ENCODE data around the gene PRICKLE2. TPM values are rescaled to one million over a fixed set of nuclear protein-coding genes. Genes with fewer than 3 reads are reported as not detected.

Gene PRICKLE2
- total and polyA plus RNA-seq, 10 donors: 0.27 to 11.4 (median 5.4) TPM

DNA sequence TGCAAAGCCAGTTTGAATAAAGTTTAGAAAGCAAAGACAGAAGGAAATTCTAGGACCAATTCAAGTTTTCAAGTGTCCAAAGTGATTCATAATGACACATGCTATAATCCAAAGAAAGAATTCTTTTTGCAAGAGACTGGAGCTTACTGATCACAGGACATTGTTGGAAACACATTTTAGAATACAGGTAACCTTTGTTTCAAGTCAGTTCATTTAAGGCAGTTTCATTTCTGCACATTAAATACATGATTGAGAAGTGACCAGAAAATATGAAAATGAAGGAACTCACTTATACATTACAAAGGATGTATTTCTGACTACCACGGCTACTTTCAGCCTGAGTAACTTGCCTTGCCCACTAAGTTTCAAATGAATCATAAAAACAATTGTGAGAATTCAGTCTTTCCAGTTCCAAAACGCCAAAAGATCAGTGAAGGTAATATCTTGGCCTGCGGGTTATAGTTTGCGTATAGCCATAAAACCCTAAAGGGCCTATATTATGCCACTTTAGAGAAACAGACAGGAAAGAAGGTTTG lies 48.7 kb downstream of the PRICKLE2 start:
- DNase-seq: no peak
- no peaks in the 10 kb centered on the region for H3K36me3 ChIP-seq
- H3K27me3 ChIP-seq (replicated peaks in 1 of 7): no peaks in the 10 kb centered on the region
- no peak overlapping the region for H3K27ac ChIP-seq
- no peaks in the 10 kb centered on the region for H3K4me1 ChIP-seq
- H3K4me3 ChIP-seq: no peak overlapping the region
- WGBS, 5 donors: 79 to 86% (median 83%) methylated on average over 4 of the region's 4 CpGs
- H3K9me3 ChIP-seq: no peaks in the 10 kb centered on the region
- intact Hi-C loops (cut with DNase I; ENCODE audit: low total_unique reads): no loop called here
- TF ChIP-seq CTCF (IDR thresholded peaks at IDR 0.05 in 8 of 11, conservative IDR thresholded peaks at IDR 0.05 in 3 of 11) (no peak), POLR2A (IDR thresholded peaks at IDR 0.05) (no peak), POLR2AphosphoS5 (IDR thresholded peaks at IDR 0.05) (no peak)

DNA sequence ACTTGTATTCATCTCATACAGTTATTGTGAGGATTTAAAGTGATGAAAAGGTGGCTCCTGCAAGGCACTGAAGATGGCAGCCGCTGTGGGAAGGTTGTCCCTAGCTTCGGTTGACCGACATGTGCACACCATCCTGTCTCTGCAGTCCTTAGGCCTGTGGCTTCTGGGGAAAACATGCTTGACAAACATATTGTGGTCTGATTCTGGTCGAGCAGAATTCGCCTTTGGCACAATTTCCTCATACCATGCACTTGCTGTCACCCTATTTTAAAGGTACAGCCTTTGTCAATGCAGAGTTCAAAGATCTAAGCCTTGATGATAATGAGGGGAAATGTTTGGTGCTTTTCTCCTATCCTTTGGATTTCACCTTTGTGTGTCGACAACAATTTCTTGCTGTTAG lies 50.9 kb downstream of the PRICKLE2 start:
- H3K27ac ChIP-seq: no peak overlapping the region
- no peaks in the 10 kb centered on the region for H3K27me3 ChIP-seq (replicated peaks in 1 of 7)
- 79 to 94% (median 85%) methylated on average over 6 of the region's 6 CpGs for WGBS, 5 donors
- TF ChIP-seq CTCF (IDR thresholded peaks at IDR 0.05 in 8 of 11, conservative IDR thresholded peaks at IDR 0.05 in 3 of 11): no peak
- no peak for TF ChIP-seq POLR2AphosphoS5 (IDR thresholded peaks at IDR 0.05)
- no peak for TF ChIP-seq POLR2A (IDR thresholded peaks at IDR 0.05)
- H3K4me1 ChIP-seq: no peaks in the 10 kb centered on the region
- H3K9me3 ChIP-seq: no peaks in the 10 kb centered on the region
- intact Hi-C loops (cut with DNase I; ENCODE audit: low total_unique reads): no loop called here
- DNase-seq: no peak
- H3K36me3 ChIP-seq: no peaks in the 10 kb centered on the region
- no peak overlapping the region for H3K4me3 ChIP-seq

GRCh38 chr3:64173563-64173962 lies 51.7 kb downstream of the PRICKLE2 start:
- WGBS, 5 donors: 84 to 91% (median 86%) methylated on average over 5 of the region's 5 CpGs
- intact Hi-C loops (cut with DNase I; ENCODE audit: low total_unique reads): no loop called here
- Histone ChIP-seq H3K9me3 (no peaks in the 10 kb centered on the region), H3K4me3 (no peak overlapping the region), H3K36me3 (no peaks in the 10 kb centered on the region), H3K4me1 (no peaks in the 10 kb centered on the region), H3K27me3 (replicated peaks in 1 of 7) (no peaks in the 10 kb centered on the region), H3K27ac (no peak overlapping the region)
- DNase-seq: no peak
- TF ChIP-seq POLR2AphosphoS5 (IDR thresholded peaks at IDR 0.05) (no peak), CTCF (IDR thresholded peaks at IDR 0.05 in 8 of 11, conservative IDR thresholded peaks at IDR 0.05 in 3 of 11) (no peak), POLR2A (IDR thresholded peaks at IDR 0.05) (no peak)

DNA sequence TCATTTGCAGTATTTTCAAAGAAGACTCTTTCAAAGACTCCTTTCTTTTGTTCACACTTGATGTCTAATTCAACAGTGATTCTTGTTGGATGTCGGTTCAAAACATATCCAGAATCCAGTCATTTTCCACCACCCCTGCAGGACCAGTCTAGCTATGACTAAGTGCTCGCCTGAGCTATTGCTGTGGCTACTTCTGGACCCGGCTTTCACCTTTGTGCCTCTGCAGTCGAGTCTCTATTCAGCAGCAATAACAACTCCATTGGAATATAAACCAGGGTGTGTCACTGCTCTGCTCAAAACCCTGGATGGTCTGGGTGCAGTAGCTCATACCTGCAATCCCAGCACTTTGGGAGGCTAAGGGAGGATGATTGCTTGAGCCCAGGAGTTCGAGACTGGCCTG lies 55.0 kb downstream of the PRICKLE2 start:
- Histone ChIP-seq H3K9me3 (no peaks in the 10 kb centered on the region), H3K4me1 (no peaks in the 10 kb centered on the region), H3K4me3 (no peak overlapping the region), H3K27ac (no peak overlapping the region), H3K36me3 (no peaks in the 10 kb centered on the region), H3K27me3 (replicated peaks in 1 of 7) (no peaks in the 10 kb centered on the region)
- no peak for TF ChIP-seq CTCF (IDR thresholded peaks at IDR 0.05 in 8 of 11, conservative IDR thresholded peaks at IDR 0.05 in 3 of 11)
- TF ChIP-seq POLR2A (IDR thresholded peaks at IDR 0.05): no peak
- TF ChIP-seq POLR2AphosphoS5 (IDR thresholded peaks at IDR 0.05): no peak
- no peak for DNase-seq
- intact Hi-C loops (cut with DNase I; ENCODE audit: low total_unique reads): no loop called here
- 74 to 83% (median 80%) methylated on average over 5 of the region's 5 CpGs for WGBS, 5 donors

All from spleen (tissue), 11 donors.